SJSA1 (cell line): ENCODE measurements around the gene CERT1. TPM values are rescaled to one million over a fixed set of nuclear protein-coding genes. Genes with fewer than 3 reads are reported as not detected.
"Not testable (repeated sequence)": the region's sequence is repeated elsewhere in the genome, so short reads cannot be mapped to it uniquely, and the experiment has no call there.

Experiments
- DNase-seq, 2 experiments: peaks; one replicate each; pipeline ENCODE4 v3.0.0-alpha.2; 2015 to 2020; ENCODE audit warnings: low spot score in 2 of 2, low read depth in 1 of 2
- H3K27ac ChIP-seq: fragments of 250-450 bp; sonication (Bioruptor Pico); 2 replicates; pipeline ENCODE4 v1.5.1; 2020; ENCODE audit warnings: mild to moderate bottlenecking, moderate library complexity
- H3K27me3 ChIP-seq: fragments of 250-450 bp; sonication (Bioruptor Pico); replicated peaks from 2 replicates; pipeline ENCODE4 v1.5.1; 2020; ENCODE audit warnings: mild to moderate bottlenecking, moderate library complexity
- H3K36me3 ChIP-seq: fragments of 250-450 bp; sonication (Bioruptor Pico); 2 replicates; pipeline ENCODE4 v1.5.1; 2020; ENCODE audit warnings: mild to moderate bottlenecking
- H3K4me1 ChIP-seq: fragments of 250-450 bp; sonication (Bioruptor Pico); replicated peaks from 2 replicates; pipeline ENCODE4 v1.6.1; 2021; ENCODE audit warnings: mild to moderate bottlenecking
- H3K4me3 ChIP-seq: fragments of 250-450 bp; sonication (Bioruptor Pico); 2 replicates; pipeline ENCODE4 v1.5.1; 2020; ENCODE audit warnings: mild to moderate bottlenecking
- H3K9me3 ChIP-seq: fragments of 250-450 bp; sonication (Bioruptor Pico); replicated peaks from 2 replicates; pipeline ENCODE4 v1.5.1; 2020; ENCODE audit warnings: mild to moderate bottlenecking
- total RNA-seq: library from RNA; depleted of rRNA; stranded (reverse); fragments of >200 nt; shearing (Covaris generic); gene quantifications from 2 replicates; pipeline ENCODE4 v1.2.3, GENCODE V29; 2014

The CERT1 gene
- total RNA-seq, 1 experiment from 2014 or later, result 16.7 TPM

- Histone ChIP-seq H3K36me3 (peaks cover 25% of the 10 kb centered on the region), H3K4me3 (no peak overlapping the region), H3K27me3 (no peaks in the 10 kb centered on the region), H3K27ac (no peak overlapping the region), H3K4me1 (no peaks in the 10 kb centered on the region), H3K9me3 (peaks cover 6% of the 10 kb centered on the region; the same call in 1 of the 2 replicates)
- no peak for DNase-seq
Measured at GRCh38 chr5:75536694-75537360, 25.4 kb upstream of the CERT1 start.

DNA sequence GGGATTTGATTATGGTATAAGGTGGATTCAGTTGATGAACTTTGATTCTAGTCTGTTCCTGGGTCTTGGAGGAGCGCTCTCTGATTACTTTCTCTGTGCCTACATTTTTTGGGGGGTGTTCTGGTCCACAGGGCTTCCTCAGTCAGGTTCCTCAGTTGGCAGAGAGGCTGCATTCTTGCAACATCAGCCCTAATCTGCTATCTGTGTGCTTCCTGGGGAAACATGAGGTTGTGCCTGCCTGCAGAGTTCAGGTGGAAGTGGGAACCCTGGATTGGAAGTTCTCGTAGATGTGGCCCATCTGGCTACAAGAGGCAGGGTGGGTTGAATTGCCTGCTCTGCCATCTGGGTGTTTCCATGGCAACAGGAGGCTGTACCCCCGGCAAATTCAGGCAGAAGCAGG lies 24.7 kb upstream of the CERT1 start:
- Histone ChIP-seq H3K9me3 (peaks cover 6% of the 10 kb centered on the region; the same call in 1 of the 2 replicates), H3K27me3 (no peaks in the 10 kb centered on the region), H3K36me3 (peaks cover 26% of the 10 kb centered on the region), H3K4me3 (no peak overlapping the region), H3K27ac (no peak overlapping the region), H3K4me1 (no peaks in the 10 kb centered on the region)
- DNase-seq, result no peak

GRCh38 chr5:75534734-75535133 lies 23.3 kb upstream of the CERT1 start:
- Histone ChIP-seq H3K4me3 (no peak overlapping the region), H3K9me3 (peaks cover 6% of the 10 kb centered on the region; the same call in 1 of the 2 replicates), H3K4me1 (no peaks in the 10 kb centered on the region), H3K36me3 (peaks cover 26% of the 10 kb centered on the region), H3K27ac (no peak overlapping the region), H3K27me3 (no peaks in the 10 kb centered on the region)
- DNase-seq, result no peak

- H3K27ac ChIP-seq, DNase-seq: not testable (repeated sequence)
- peaks cover 26% of the 10 kb centered on the region for H3K36me3 ChIP-seq
Measured at GRCh38 chr5:75533716-75534115, 22.3 kb upstream of the CERT1 start.

DNA sequence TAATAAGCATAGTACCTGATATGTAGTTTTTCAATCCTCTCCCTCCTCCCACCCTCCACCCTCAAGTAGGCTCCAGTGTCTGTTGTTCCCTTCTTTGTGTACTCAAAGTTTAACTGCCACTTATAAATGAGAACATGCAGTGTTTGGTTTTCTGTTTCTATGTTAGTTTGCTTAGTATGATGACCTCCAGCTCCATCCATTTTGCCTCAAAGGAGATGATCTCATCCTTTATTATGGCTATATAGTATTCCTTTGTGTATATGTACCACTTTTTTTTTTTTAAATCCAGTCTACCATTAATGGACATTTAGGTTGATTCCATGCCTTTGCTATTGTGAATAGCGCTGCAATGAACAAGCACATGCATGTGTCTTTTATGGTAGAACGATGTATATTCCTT lies 20.8 kb upstream of the CERT1 start:
- H3K27me3 ChIP-seq, result no peaks in the 10 kb centered on the region
- H3K36me3 ChIP-seq, result peaks cover 26% of the 10 kb centered on the region
- peaks cover 6% of the 10 kb centered on the region; the same call in 1 of the 2 replicates for H3K9me3 ChIP-seq
- no peaks in the 10 kb centered on the region for H3K4me1 ChIP-seq
- no peak overlapping the region for H3K4me3 ChIP-seq
- no peak for DNase-seq
- H3K27ac ChIP-seq, result no peak overlapping the region

More at GRCh38 chr5:75533716-75534115, 22.3 kb upstream of the CERT1 start:
- not testable (repeated sequence) for H3K4me3 ChIP-seq, H3K9me3 ChIP-seq, H3K4me1 ChIP-seq, H3K27me3 ChIP-seq

DNA sequence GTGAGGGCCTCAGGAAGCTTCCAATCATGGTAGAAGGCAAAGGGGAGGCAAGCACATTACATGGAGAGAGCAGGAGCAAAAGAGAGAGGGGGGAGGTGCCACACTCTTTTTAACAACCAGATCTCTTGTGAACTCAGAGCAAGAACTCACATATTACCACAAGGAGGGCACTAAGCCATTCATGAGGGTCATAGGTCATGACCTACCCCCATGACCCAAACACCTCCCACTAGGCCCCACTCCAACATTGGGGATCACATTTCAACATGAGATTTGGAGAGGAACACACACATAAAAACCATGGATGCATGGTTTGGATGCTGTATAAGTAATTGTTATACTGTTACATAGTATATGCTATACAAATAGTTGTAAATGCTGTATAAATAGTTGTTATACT lies 17.8 kb upstream of the CERT1 start:
- H3K27me3 ChIP-seq, result no peaks in the 10 kb centered on the region
- no peak overlapping the region for H3K4me3 ChIP-seq
- H3K4me1 ChIP-seq, result no peaks in the 10 kb centered on the region
- no peak for DNase-seq
- no peaks in the 10 kb centered on the region; the same call in 1 of the 2 replicates for H3K9me3 ChIP-seq
- peaks cover 13% of the 10 kb centered on the region; the same call in 1 of the 2 replicates for H3K36me3 ChIP-seq
- no peak overlapping the region for H3K27ac ChIP-seq

DNA sequence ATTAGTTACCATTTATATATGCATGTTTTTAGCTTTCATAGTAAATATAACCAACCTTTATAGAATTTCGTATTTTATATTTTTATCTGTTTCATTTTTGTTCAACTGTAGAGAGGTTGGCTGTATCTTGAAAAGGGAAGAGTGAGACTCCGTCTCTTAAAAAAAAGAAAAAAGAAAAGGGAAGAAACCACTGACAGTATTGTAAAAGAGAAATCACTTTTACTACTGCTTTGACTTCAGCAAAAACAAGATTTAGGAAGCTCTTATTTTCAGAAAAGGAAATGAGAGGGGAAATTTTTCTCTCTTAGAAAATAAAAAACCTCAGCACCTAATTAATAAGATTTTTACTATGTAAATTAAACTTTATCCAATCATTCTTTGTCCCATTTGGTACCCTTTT lies 14.6 kb upstream of the CERT1 start:
- H3K4me1 ChIP-seq, result no peaks in the 10 kb centered on the region
- peaks cover 11% of the 10 kb centered on the region for H3K36me3 ChIP-seq
- DNase-seq, result no peak
- no peaks in the 10 kb centered on the region for H3K27me3 ChIP-seq
- no peaks in the 10 kb centered on the region; the same call in 1 of the 2 replicates for H3K9me3 ChIP-seq
- no peak overlapping the region for H3K27ac ChIP-seq
- H3K4me3 ChIP-seq, result no peak overlapping the region

DNA sequence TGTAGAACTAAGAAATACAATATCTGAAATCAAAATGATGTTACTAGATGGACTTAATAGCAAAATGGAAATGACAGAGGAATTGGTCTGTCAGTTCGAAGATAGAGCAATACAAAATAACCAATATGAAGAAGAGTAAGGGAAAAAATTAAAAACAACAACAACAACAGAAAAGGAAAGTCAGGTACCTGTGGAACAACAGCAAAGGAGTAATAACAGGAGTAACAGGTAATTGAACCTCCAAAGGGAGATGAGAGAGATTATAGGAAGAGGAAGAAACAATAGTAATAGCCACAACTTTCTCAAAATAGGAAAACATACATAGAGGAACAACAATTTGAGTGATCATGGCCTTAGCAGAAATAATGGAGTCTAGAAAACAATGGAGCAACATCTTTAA lies 13.9 kb upstream of the CERT1 start:
- Histone ChIP-seq H3K27ac (no peak overlapping the region), H3K9me3 (no peaks in the 10 kb centered on the region; the same call in 1 of the 2 replicates), H3K4me1 (no peaks in the 10 kb centered on the region), H3K4me3 (no peak overlapping the region), H3K36me3 (peaks cover 17% of the 10 kb centered on the region), H3K27me3 (no peaks in the 10 kb centered on the region)
- DNase-seq, result no peak

- H3K4me3 ChIP-seq, result no peak overlapping the region
Measured at GRCh38 chr5:75524591-75524990, 13.2 kb upstream of the CERT1 start.

GRCh38 chr5:75524071-75524470 lies 12.6 kb upstream of the CERT1 start:
- no peaks in the 10 kb centered on the region for H3K4me1 ChIP-seq
- peaks cover 22% of the 10 kb centered on the region for H3K36me3 ChIP-seq
- no peak overlapping the region for H3K27ac ChIP-seq
- no peak overlapping the region for H3K4me3 ChIP-seq
- no peaks in the 10 kb centered on the region for H3K27me3 ChIP-seq
- DNase-seq, result no peak
- H3K9me3 ChIP-seq, result no peaks in the 10 kb centered on the region; the same call in 1 of the 2 replicates

More at GRCh38 chr5:75524591-75524990, 13.2 kb upstream of the CERT1 start:
- no peak for DNase-seq
- Histone ChIP-seq H3K27ac (no peak overlapping the region), H3K27me3 (no peaks in the 10 kb centered on the region), H3K4me1 (no peaks in the 10 kb centered on the region), H3K9me3 (no peaks in the 10 kb centered on the region; the same call in 1 of the 2 replicates), H3K36me3 (peaks cover 21% of the 10 kb centered on the region)

DNA sequence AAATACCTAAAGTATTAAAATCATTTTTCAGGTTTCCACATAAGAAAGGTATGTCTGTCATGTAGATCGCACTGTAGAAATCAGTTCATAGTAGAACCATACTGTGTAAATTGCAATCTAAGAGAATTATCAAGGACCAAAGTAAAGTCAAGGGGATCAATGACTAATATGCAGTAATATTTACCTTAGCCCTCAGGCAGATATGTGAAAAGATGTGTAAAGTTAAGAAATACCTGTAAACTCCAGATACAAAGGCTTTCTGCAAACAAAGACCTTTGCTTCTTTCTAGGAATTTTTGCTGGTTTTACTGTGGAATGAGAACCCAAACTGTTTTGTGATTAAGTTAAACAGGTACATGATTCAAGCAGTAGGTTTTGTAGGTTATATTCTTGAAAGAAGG lies 11.8 kb upstream of the CERT1 start:
- Histone ChIP-seq H3K27me3 (no peaks in the 10 kb centered on the region), H3K9me3 (no peaks in the 10 kb centered on the region; the same call in 1 of the 2 replicates), H3K36me3 (peaks cover 22% of the 10 kb centered on the region), H3K27ac (no peak overlapping the region), H3K4me1 (no peaks in the 10 kb centered on the region), H3K4me3 (no peak overlapping the region)
- no peak for DNase-seq

GRCh38 chr5:75522542-75522941 lies 11.1 kb upstream of the CERT1 start:
- DNase-seq, result no peak
- Histone ChIP-seq H3K27ac (no peak overlapping the region), H3K27me3 (no peaks in the 10 kb centered on the region), H3K4me3 (no peak overlapping the region), H3K36me3 (peaks cover 22% of the 10 kb centered on the region), H3K4me1 (no peaks in the 10 kb centered on the region), H3K9me3 (no peaks in the 10 kb centered on the region; the same call in 1 of the 2 replicates)

GRCh38 chr5:75522025-75522424 lies 10.6 kb upstream of the CERT1 start:
- H3K4me1 ChIP-seq, result no peaks in the 10 kb centered on the region
- no peaks in the 10 kb centered on the region; the same call in 1 of the 2 replicates for H3K9me3 ChIP-seq
- no peak overlapping the region for H3K4me3 ChIP-seq
- H3K27ac ChIP-seq, result no peak overlapping the region
- no peak for DNase-seq
- H3K36me3 ChIP-seq, result peaks cover 22% of the 10 kb centered on the region
- no peaks in the 10 kb centered on the region for H3K27me3 ChIP-seq

DNA sequence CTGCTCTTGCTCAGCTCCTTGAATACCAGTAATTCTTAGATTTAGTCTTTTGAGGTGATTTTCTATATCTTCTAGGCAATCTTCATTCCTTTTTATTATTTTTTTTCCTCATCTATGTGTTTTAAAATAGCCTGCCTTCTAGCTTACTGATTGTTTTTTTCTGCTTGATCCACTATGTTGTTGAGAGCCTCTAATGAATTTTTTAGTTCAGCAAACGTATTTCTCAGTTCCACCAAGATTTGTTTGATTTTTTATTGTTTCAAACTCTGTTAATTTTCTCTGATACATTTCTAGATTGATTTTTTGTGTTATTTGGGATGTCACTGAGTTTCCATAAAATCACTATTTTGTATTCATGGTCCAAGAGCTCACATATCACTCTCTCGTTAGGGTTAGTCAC lies 9.8 kb upstream of the CERT1 start:
- no peak for DNase-seq
- Histone ChIP-seq H3K9me3 (no peaks in the 10 kb centered on the region; the same call in 1 of the 2 replicates), H3K4me1 (no peaks in the 10 kb centered on the region), H3K4me3 (no peak overlapping the region), H3K27me3 (no peaks in the 10 kb centered on the region), H3K36me3 (peaks cover 22% of the 10 kb centered on the region), H3K27ac (no peak overlapping the region)
